Prostate gland (tissue), 2 donors: Measurements from ENCODE around the gene SKA2.

Experiments used
- CTCF ChIP-seq, 4 experiments: fragments of 200-600 bp in 2 of 4; fragments of 450-650 bp in 2 of 4; sonication (generic) in 2 of 4; IDR thresholded peaks; 1 replicate in 3 of 4; 2 replicates in 1 of 4; pipeline ENCODE4 v1.5.1; 2016 to 2019; ENCODE audit warnings: antibody characterized with exemption in 4 of 4, mild to moderate bottlenecking in 2 of 4, moderate library complexity in 2 of 4
- POLR2A ChIP-seq: fragments of 450-650 bp; IDR thresholded peaks from one replicate; pipeline ENCODE4 v1.6.1; 2016; ENCODE audit warnings: antibody characterized with exemption, mild to moderate bottlenecking

- TF ChIP-seq CTCF (IDR thresholded peaks at IDR 0.05): no peak
- no peak for TF ChIP-seq POLR2A
These were observed 31.0 kb upstream of the SKA2 start for GRCh38 chr17:59185997-59186396.
